B cell (primary cell): ENCODE results near the gene WDR41. TPM values are rescaled to one million over a fixed set of nuclear protein-coding genes. Genes with fewer than 3 reads are reported as not detected.

Experiments
- ATAC-seq: fragments of 200-7000 bp; cut with Tn5 transposase; one replicate; pipeline ENCODE4 v1.10.0; 2021; ENCODE audit warnings: low read depth, mild to moderate bottlenecking, moderate number of reproducible peaks, moderate library complexity
- CTCF ChIA-PET: fragments of 350-600 bp; sonication (Branson Sonifier 250); formaldehyde crosslinking; loops from one replicate; lab custom pipeline; 2021; ENCODE audit warnings: antibody characterized with exemption, inconsistent platforms; lab: Charles Lee
- POLR2A ChIA-PET: fragments of 350-600 bp; sonication (Branson Sonifier 250); formaldehyde crosslinking; loops from one replicate; lab custom pipeline; 2021; ENCODE audit warnings: antibody characterized with exemption; lab: Charles Lee
- DNase-seq: peaks from one replicate; pipeline ENCODE4 v3.0.0; 2013
- H2AFZ ChIP-seq: 2 replicates; pipeline ENCODE4 v1.6.1; 2012; ENCODE audit warnings: mild to moderate bottlenecking, low read depth, low read length; ENCODE audit not compliant: insufficient read depth, poor library complexity, severe bottlenecking
- H3K27ac ChIP-seq, 2 donors: 1 replicate in 1 of 2; 2 replicates in 1 of 2; pipeline ENCODE4 v1.5.1; 2012 to 2013; ENCODE audit warnings: low read length in 2 of 2, mild to moderate bottlenecking in 2 of 2, moderate library complexity in 1 of 2
- H3K27me3 ChIP-seq, 4 experiments: fragments of 200-600 bp in 1 of 4; sonication (generic) in 1 of 4; replicated peaks in 1 of 4; 1 replicate in 2 of 4; 2 replicates in 2 of 4; pipeline versions ENCODE4 v1.6.1 to v1.7.0; 2013 to 2016; ENCODE audit warnings: low read length in 3 of 4, mild to moderate bottlenecking in 2 of 4, mixed read lengths in 1 of 4, moderate library complexity in 1 of 4; ENCODE audit not compliant: insufficient read depth in 4 of 4, control insufficient read depth in 3 of 4; ENCODE audit errors: control extremely low read depth in 1 of 4
- H3K36me3 ChIP-seq, 2 experiments: replicated peaks in 1 of 2; 1 replicate in 1 of 2; 2 replicates in 1 of 2; pipeline versions ENCODE4 v1.6.1 to v1.7.1; 2013; ENCODE audit warnings: low read length in 1 of 2; ENCODE audit not compliant: insufficient read depth in 2 of 2, control insufficient read depth in 1 of 2; ENCODE audit errors: control extremely low read depth in 1 of 2, extremely low read depth in 1 of 2
- H3K4me1 ChIP-seq, 2 donors: fragments of 200-600 bp in 1 of 2; sonication (generic) in 1 of 2; 1 replicate in 1 of 2; 2 replicates in 1 of 2; pipeline versions ENCODE4 v1.5.1 to v1.6.1; 2013 to 2017; ENCODE audit warnings: low read length in 2 of 2; ENCODE audit not compliant: control insufficient read depth in 2 of 2, insufficient read depth in 2 of 2
- H3K4me2 ChIP-seq: replicated peaks from 2 replicates; pipeline ENCODE3; 2012; ENCODE audit warnings: mild to moderate bottlenecking, low read depth, low read length; ENCODE audit not compliant: poor library complexity, severe bottlenecking
- H3K4me3 ChIP-seq, 5 experiments: fragments of 200-600 bp in 1 of 5; sonication (generic) in 1 of 5; 1 replicate in 3 of 5; 2 replicates in 2 of 5; pipeline versions ENCODE4 v1.5.1 to v1.7.0; 2011 to 2016; ENCODE audit warnings: low read length in 4 of 5, mild to moderate bottlenecking in 4 of 5, low read depth in 2 of 5, control low read depth in 1 of 5, moderate library complexity in 1 of 5; ENCODE audit not compliant: insufficient read depth in 1 of 5; ENCODE audit errors: control extremely low read depth in 1 of 5, extremely low read depth in 1 of 5
- H3K79me2 ChIP-seq: fragments of 200-600 bp; sonication (generic); one replicate; pipeline ENCODE4 v1.6.0; 2016; ENCODE audit warnings: low read length; ENCODE audit not compliant: control insufficient read depth, insufficient read depth
- H3K9ac ChIP-seq: fragments of 200-600 bp; sonication (generic); 2 replicates; pipeline ENCODE4 v1.6.1; 2017; ENCODE audit warnings: mild to moderate bottlenecking, low read length, moderate library complexity
- H3K9me3 ChIP-seq, 3 donors: one replicate each; pipeline versions ENCODE4 v1.6.1 to v1.7.1; 2013; ENCODE audit warnings: low read length in 2 of 3; ENCODE audit not compliant: control insufficient read depth in 2 of 3, insufficient read depth in 1 of 3; ENCODE audit errors: control extremely low read depth in 1 of 3
- H4K20me1 ChIP-seq: 2 replicates; pipeline ENCODE4 v1.6.0; 2012; ENCODE audit warnings: mild to moderate bottlenecking, low read length; ENCODE audit not compliant: insufficient read depth, control insufficient read depth, poor library complexity, severe bottlenecking
- H3K27ac Mint-ChIP-seq: one replicate; pipeline ENCODE4 v1.8.0; 2021; ENCODE audit warnings: mixed read lengths
- H3K27me3 Mint-ChIP-seq: one replicate; pipeline ENCODE4 v1.8.0; 2021; ENCODE audit warnings: mixed read lengths
- H3K4me1 Mint-ChIP-seq: one replicate; pipeline ENCODE4 v1.8.0; 2021; ENCODE audit warnings: mixed read lengths
- H3K4me3 Mint-ChIP-seq: one replicate; pipeline ENCODE4 v1.8.0; 2021; ENCODE audit warnings: mixed read lengths
- H3K9me3 Mint-ChIP-seq: one replicate; pipeline ENCODE4 v1.8.0; 2022; ENCODE audit warnings: mixed read lengths; ENCODE audit not compliant: insufficient read depth
- CTCF ChIP-seq: fragments of 200-600 bp; IDR thresholded peaks from one replicate; pipeline ENCODE4 v1.8.0; 2022; ENCODE audit warnings: antibody characterized with exemption, mild to moderate bottlenecking
- EZH2 ChIP-seq: IDR thresholded peaks from 2 replicates; pipeline ENCODE4 v1.6.1; 2012; ENCODE audit warnings: borderline replicate concordance, low read depth, mild to moderate bottlenecking, moderate library complexity, low read length; ENCODE audit not compliant: insufficient read depth, poor library complexity, severe bottlenecking
- WGBS: methylation state at CpG from one replicate; pipeline ENCODE4 v1.1.5; 2013; ENCODE audit warnings: missing lambda C conversion rate; ENCODE audit not compliant: insufficient coverage; 5-methylcytosine and 5-hydroxymethylcytosine counted together
- intact Hi-C: fragments of 100-400 bp; cut with micrococcal nuclease; formaldehyde crosslinking; loops from one replicate; pipeline ENCODE4 v1.10.0; 2022
- polyA plus RNA-seq: library from polyadenylated mRNA; depleted of rRNA; stranded (reverse); fragments of >200 nt; gene quantifications from 2 replicates; pipeline ENCODE4 v1.2.3, GENCODE V29; 2012
- total RNA-seq, 2 donors: library from RNA; stranded (reverse); fragments of 120-200 nt in 1 of 2; gene quantifications; 1 replicate in 1 of 2; 2 replicates in 1 of 2; pipeline versions ENCODE4 v1.2.3 to v1.2.4, GENCODE V29; 2013 to 2022

WDR41 gene
- total and polyA plus RNA-seq, 2 donors (not counting 1 experiment from before 2014, with no cell fraction given) = 9.0 to 30.6 TPM

DNA sequence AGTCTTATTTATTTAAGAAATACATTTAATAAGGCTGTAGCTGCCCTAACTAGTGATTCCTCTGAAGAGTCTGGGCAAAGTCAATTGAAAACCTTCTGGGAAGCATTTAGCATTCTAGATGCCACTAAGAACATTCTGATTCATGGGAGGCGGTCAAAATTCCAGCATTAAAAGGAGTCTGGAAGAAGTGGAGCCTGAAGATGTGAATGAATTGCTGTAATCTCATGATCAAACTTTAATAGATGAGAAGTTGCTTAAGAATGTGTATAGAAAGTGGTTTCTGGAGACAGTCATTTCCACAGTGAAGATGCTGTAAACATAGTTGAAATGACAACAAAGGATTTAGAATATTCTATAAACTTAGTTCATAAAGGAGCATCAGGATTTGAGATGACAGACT lies 61.4 kb downstream of the WDR41 start:
- Histone ChIP-seq H3K27me3 (no peaks in the 10 kb centered on the region), H3K79me2 (no peaks in the 10 kb centered on the region), H3K4me2 (no peak overlapping the region), H3K4me3 (no peak overlapping the region), H3K4me1 (no peaks in the 10 kb centered on the region), H3K9ac (no peak overlapping the region), H3K9me3 (no peaks in the 10 kb centered on the region), H3K27ac (no peak overlapping the region), H3K36me3 (peaks cover 11 to 35% of the 10 kb centered on the region in 2 experiments), H2AFZ (no peak overlapping the region), H4K20me1 (no peaks in the 10 kb centered on the region)
- Mint-ChIP-seq H3K4me1 (no peaks in the 10 kb centered on the region), H3K27me3 (no peaks in the 10 kb centered on the region), H3K9me3 (no peaks in the 10 kb centered on the region), H3K27ac (no peak overlapping the region), H3K4me3 (no peak overlapping the region)
- 100% methylated on average over 1 of the region's 1 CpG for WGBS
- ChIA-PET POLR2A (no interaction called here), CTCF (no interaction called here)
- ATAC-seq = no peak
- DNase-seq = no peak
- no peak for TF ChIP-seq EZH2
- no peak for TF ChIP-seq CTCF
- intact Hi-C loops = loop anchor here (10.0 kb wide), 1 partner anchor 286 kb away; no protein-coding TSS in a partner anchor

GRCh38 chr5:77428526-77428925 lies 63.6 kb downstream of the WDR41 start:
- no peak overlapping the region for H3K9ac ChIP-seq
- no peaks in the 10 kb centered on the region for H4K20me1 ChIP-seq
- no peaks in the 10 kb centered on the region for H3K4me1 Mint-ChIP-seq
- POLR2A ChIA-PET = no interaction called here
- H3K9me3 ChIP-seq = no peaks in the 10 kb centered on the region
- H3K27ac Mint-ChIP-seq = no peak overlapping the region
- H3K27ac ChIP-seq = no peak overlapping the region
- H3K4me3 ChIP-seq = no peak overlapping the region
- TF ChIP-seq EZH2 (no peak), CTCF (no peak)
- CTCF ChIA-PET = no interaction called here
- no peak for ATAC-seq
- no peak for DNase-seq
- H3K79me2 ChIP-seq = no peaks in the 10 kb centered on the region
- no peak overlapping the region for H3K4me3 Mint-ChIP-seq
- no CpG with 5 or more reads among the region's 5 CpGs for WGBS
- no peak overlapping the region for H3K4me2 ChIP-seq
- no peaks in the 10 kb centered on the region for H3K4me1 ChIP-seq
- H3K27me3 Mint-ChIP-seq = no peaks in the 10 kb centered on the region
- no peaks in the 10 kb centered on the region for H3K9me3 Mint-ChIP-seq
- H3K27me3 ChIP-seq = no peaks in the 10 kb centered on the region
- H3K36me3 ChIP-seq = peaks cover 11 to 17% of the 10 kb centered on the region in 2 experiments
- intact Hi-C loops = no loop called here
- no peak overlapping the region for H2AFZ ChIP-seq
